Tibial nerve (tissue), 4 donors: Measurements from ENCODE around the gene PIEZO2. TPM values are rescaled to one million over a fixed set of nuclear protein-coding genes. Genes with fewer than 3 reads are reported as not detected.
A peak's percentile ranks its signal among the peaks of the same experiment; 100 is the strongest.

Source experiments
- DNase-seq, 2 donors: peaks; one replicate each; pipeline ENCODE4 v3.0.0-alpha.2; 2019; ENCODE audit warnings: low spot score in 2 of 2
- H3K27ac ChIP-seq, 4 donors: fragments of 200-600 bp; sonication (generic) in 3 of 4; one replicate each; pipeline ENCODE4 v1.5.1; 2017 to 2019; ENCODE audit warnings: mild to moderate bottlenecking in 1 of 4
- H3K27me3 ChIP-seq, 2 donors: fragments of 200-600 bp; sonication (generic) in 1 of 2; one replicate each; pipeline versions ENCODE4 v1.5.1 to v1.6.0; 2017 to 2019
- H3K36me3 ChIP-seq, 3 donors: fragments of 200-600 bp; sonication (generic); one replicate each; pipeline ENCODE4 v1.5.1; 2018 to 2019
- H3K4me1 ChIP-seq, 4 donors: fragments of 200-600 bp; sonication (generic) in 3 of 4; one replicate each; pipeline ENCODE4 v1.5.1; 2017 to 2019
- H3K4me3 ChIP-seq, 4 donors: fragments of 200-600 bp; sonication (generic) in 3 of 4; one replicate each; pipeline ENCODE4 v1.5.1; 2017 to 2019; ENCODE audit warnings: mild to moderate bottlenecking in 1 of 4, moderate library complexity in 1 of 4
- H3K9me3 ChIP-seq, 4 donors: fragments of 200-600 bp; sonication (generic) in 3 of 4; one replicate each; pipeline ENCODE4 v1.5.1; 2017 to 2019
- CTCF ChIP-seq, 5 experiments: fragments of 200-600 bp in 3 of 5; fragments of 450-650 bp in 2 of 5; sonication (generic) in 3 of 5; IDR thresholded peaks; one replicate each; pipeline ENCODE4 v1.5.1; 2016 to 2019; ENCODE audit warnings: antibody characterized with exemption in 5 of 5, mild to moderate bottlenecking in 3 of 5, moderate library complexity in 2 of 5
- EP300 ChIP-seq, 2 donors: sonication (generic); formaldehyde crosslinking; IDR thresholded peaks; one replicate each; pipeline ENCODE4 v1.6.1; 2017; ENCODE audit warnings: antibody characterized with exemption in 2 of 2, mild to moderate bottlenecking in 1 of 2
- POLR2A ChIP-seq, 2 donors: fragments of 450-650 bp; IDR thresholded peaks; one replicate each; pipeline ENCODE4 v1.6.1; 2017; ENCODE audit warnings: antibody characterized with exemption in 2 of 2, mild to moderate bottlenecking in 2 of 2, moderate library complexity in 2 of 2
- WGBS, 2 donors: methylation state at CpG; one replicate each; pipeline ENCODE4 v1.1.5; 2018; 5-methylcytosine and 5-hydroxymethylcytosine counted together
- total RNA-seq, 4 donors: library from RNA; depleted of rRNA; stranded (reverse); fragments of >200 nt; gene quantifications; one replicate each; pipeline ENCODE4 v1.1.0, GENCODE V29; 2016

The PIEZO2 gene
- total RNA-seq, 4 donors from 2014 or later: 17.0 to 27.7 (median 22.3) TPM

- H3K27me3 ChIP-seq: no peaks in the 10 kb centered on the region
- H3K9me3 ChIP-seq: no peaks in the 10 kb centered on the region
- no peak for TF ChIP-seq EP300 (IDR thresholded peaks at IDR 0.05)
- WGBS, 2 donors: 79 to 94% methylated on average over 8 of the region's 8 CpGs
- no peak overlapping the region for H3K4me3 ChIP-seq
- H3K36me3 ChIP-seq: peaks cover 0 to 9% (median 0%) of the 10 kb centered on the region in 3 donors
- no peaks in the 10 kb centered on the region for H3K4me1 ChIP-seq
- no peak for DNase-seq
- H3K27ac ChIP-seq: no peak overlapping the region
These were observed 447.2 kb downstream of the PIEZO2 start for GRCh38 chr18:10702206-10702605.

GRCh38 chr18:10690366-10690765 lies 459.0 kb downstream of the PIEZO2 start:
- no peaks in the 10 kb centered on the region for H3K27me3 ChIP-seq
- no peak for DNase-seq
- peak overlapping the region in 1 of 4 donors; percentile 54 for H3K27ac ChIP-seq
- peaks cover 0 to 38% (median 0%) of the 10 kb centered on the region in 3 donors for H3K36me3 ChIP-seq
- TF ChIP-seq CTCF (IDR thresholded peaks at IDR 0.05): no peak
- TF ChIP-seq EP300 (IDR thresholded peaks at IDR 0.05): no peak
- no peak for TF ChIP-seq POLR2A (IDR thresholded peaks at IDR 0.05)
- peaks cover 0 to 6% (median 0%) of the 10 kb centered on the region in 4 donors for H3K4me1 ChIP-seq
- 70 to 82% methylated on average over 7 of the region's 7 CpGs for WGBS, 2 donors
- H3K4me3 ChIP-seq: no peak overlapping the region
- no peaks in the 10 kb centered on the region for H3K9me3 ChIP-seq

GRCh38 chr18:10690035-10690329 lies 459.4 kb downstream of the PIEZO2 start:
- peak overlapping the region in 2 of 4 donors; percentile 36 to 54 for H3K27ac ChIP-seq
- DNase-seq: no peak
- peaks cover 0 to 6% (median 0%) of the 10 kb centered on the region in 4 donors for H3K4me1 ChIP-seq
- H3K4me3 ChIP-seq: no peak overlapping the region
- TF ChIP-seq EP300 (IDR thresholded peaks at IDR 0.05) (no peak), CTCF (IDR thresholded peaks at IDR 0.05) (no peak), POLR2A (IDR thresholded peaks at IDR 0.05) (no peak)
- H3K9me3 ChIP-seq: no peaks in the 10 kb centered on the region
- WGBS, 2 donors: 57 to 81% methylated on average over 4 of the region's 4 CpGs
- H3K27me3 ChIP-seq: no peaks in the 10 kb centered on the region
- H3K36me3 ChIP-seq: peaks cover 0 to 36% (median 0%) of the 10 kb centered on the region in 3 donors

GRCh38 chr18:10689236-10690034 lies 459.9 kb downstream of the PIEZO2 start:
- TF ChIP-seq POLR2A (IDR thresholded peaks at IDR 0.05): no peak
- no peak for TF ChIP-seq CTCF (IDR thresholded peaks at IDR 0.05)
- no peak for TF ChIP-seq EP300 (IDR thresholded peaks at IDR 0.05)

GRCh38 chr18:10688766-10689165 lies 460.6 kb downstream of the PIEZO2 start:
- no peak for DNase-seq
- 66 to 72% methylated on average over 4 of the region's 4 CpGs for WGBS, 2 donors
- TF ChIP-seq CTCF (IDR thresholded peaks at IDR 0.05) (no peak), EP300 (IDR thresholded peaks at IDR 0.05) (no peak), POLR2A (IDR thresholded peaks at IDR 0.05) (no peak)
- Histone ChIP-seq H3K27me3 (no peaks in the 10 kb centered on the region), H3K4me3 (no peak overlapping the region), H3K4me1 (peaks cover 0 to 6% (median 0%) of the 10 kb centered on the region in 4 donors), H3K27ac (no peak overlapping the region), H3K36me3 (peaks cover 0 to 36% (median 0%) of the 10 kb centered on the region in 3 donors), H3K9me3 (no peaks in the 10 kb centered on the region)

More at GRCh38 chr18:10689236-10690034, 459.9 kb downstream of the PIEZO2 start:
- H3K27me3 ChIP-seq: no peaks in the 10 kb centered on the region
- 58 to 63% methylated on average over 12 of the region's 12 CpGs for WGBS, 2 donors
- H3K36me3 ChIP-seq: peaks cover 0 to 36% (median 0%) of the 10 kb centered on the region in 3 donors
- DNase-seq: no peak
- H3K4me3 ChIP-seq: no peak overlapping the region
- H3K27ac ChIP-seq: peak overlapping the region in 2 of 4 donors; percentile 36 to 54
- no peaks in the 10 kb centered on the region for H3K9me3 ChIP-seq
- peaks cover 0 to 6% (median 0%) of the 10 kb centered on the region in 4 donors for H3K4me1 ChIP-seq
